ENCODE measurements around the gene CHMP6.

DNA sequence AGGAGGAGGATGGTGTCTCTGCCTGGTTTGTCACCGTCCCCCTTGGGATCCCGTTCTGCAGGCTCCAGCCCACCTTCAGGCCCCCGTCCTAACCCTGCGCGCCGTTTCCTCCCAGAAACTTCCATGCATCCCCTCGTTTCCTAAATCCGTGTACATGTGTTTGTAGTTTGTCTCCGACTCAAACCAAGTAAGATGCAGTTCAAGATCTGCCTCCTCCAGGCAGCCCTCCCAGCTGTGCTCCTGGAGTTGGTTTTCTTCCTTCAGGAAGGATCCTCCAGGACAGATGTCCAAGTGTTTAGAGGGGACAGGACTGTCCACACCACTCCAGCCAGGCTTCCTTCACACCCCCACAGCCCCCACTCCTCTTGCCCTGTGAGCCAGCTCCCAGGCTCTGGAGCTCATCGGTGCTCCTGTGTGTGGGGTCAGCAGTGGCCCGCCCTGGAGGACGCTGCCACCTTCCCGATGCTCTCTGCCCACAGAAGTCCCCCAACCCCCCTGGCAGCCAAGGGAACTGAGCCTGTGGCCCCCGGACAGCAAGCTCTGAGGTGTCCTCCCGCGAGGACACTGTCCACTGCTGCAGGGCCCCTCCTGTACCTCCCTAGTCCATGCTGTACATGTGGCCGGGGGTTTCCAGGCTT, 54.6 kb downstream of the CHMP6 start:
- TF ChIP-seq CTCF (IDR thresholded peaks at IDR 0.05) (no peak), POLR2A (IDR thresholded peaks at IDR 0.05) (peak in 1 of 4 donors; percentile 22)

Measured in esophagus squamous epithelium (tissue), 4 donors.